K562 (cell line): Measurements from ENCODE around the gene FGF21. TPM values are rescaled to one million over a fixed set of nuclear protein-coding genes. Genes with fewer than 3 reads are reported as not detected.

Source experiments
- ATAC-seq: fragments of 200-7000 bp; cut with Tn5 transposase; 3 replicates; pipeline ENCODE4 v1.9.1; 2020; ENCODE audit warnings: moderate library complexity
- BruUV-seq: library from RNA; stranded (reverse); fragments of 400-500 nt; replicated peaks from 2 replicates; lab custom pipeline; 2021; lab: Mats Ljungman, UMichigan
- CTCF ChIA-PET: fragments of 300-600 bp; formaldehyde crosslinking; extraction: SDS; loops from one replicate; lab custom pipeline; 2021; ENCODE audit warnings: low intra/inter-chr PET ratio; lab: Yijun Ruan, JAX
- POLR2A ChIA-PET: fragments of 300-600, 350-650 bp; sonication (Branson Sonifier 250); formaldehyde crosslinking; extraction: SDS; loops from one replicate; lab custom pipeline; 2021; ENCODE audit warnings: antibody characterized with exemption, inconsistent platforms; lab: Yijun Ruan, JAX
- DNase-seq, 4 experiments: peaks; one replicate each; pipeline versions ENCODE4 v3.0.0 to v3.0.0-alpha.2; 2011 to 2018; ENCODE audit warnings: low spot score in 3 of 4, mixed read lengths in 3 of 4; ENCODE audit errors: extremely low read depth in 1 of 4
- FAIRE-seq: peaks from 2 replicates; lab custom pipeline; 2011; peaks lifted over from hg19 to GRCh38; lab: Jason Lieb, UNC
- H2AFZ ChIP-seq: 2 replicates; pipeline ENCODE4 v1.6.0; 2011; ENCODE audit warnings: low read depth, low read length, control low read depth, inconsistent platforms
- H3K27ac ChIP-seq: fragments of 200-600 bp; 3 replicates; pipeline ENCODE4 v1.8.0; 2011; ENCODE audit warnings: low read depth, mild to moderate bottlenecking, control low read depth, inconsistent platforms, low read length, moderate library complexity, mixed read lengths; ENCODE audit errors: extremely low read depth
- H3K27me3 ChIP-seq, 2 experiments: fragments of 300-600 bp in 1 of 2; 2 replicates in 1 of 2; 3 replicates in 1 of 2; pipeline versions ENCODE4 v1.6.0 to v1.8.0; 2011; ENCODE audit warnings: inconsistent platforms in 2 of 2, low read length in 2 of 2, mild to moderate bottlenecking in 1 of 2, mixed read lengths in 1 of 2, moderate library complexity in 1 of 2; ENCODE audit not compliant: control insufficient read depth in 2 of 2, insufficient read depth in 2 of 2
- H3K36me3 ChIP-seq: fragments of 300-600 bp; 3 replicates; pipeline ENCODE4 v1.8.0; 2011; ENCODE audit warnings: mild to moderate bottlenecking, low read length, inconsistent platforms; ENCODE audit not compliant: control insufficient read depth, insufficient read depth
- H3K4me1 ChIP-seq, 2 experiments: fragments of 200-600 bp in 1 of 2; replicated peaks in 1 of 2; 2 replicates in 1 of 2; 3 replicates in 1 of 2; pipeline versions ENCODE4 v1.5.1 to v1.8.0; 2011; ENCODE audit warnings: inconsistent platforms in 2 of 2, low read length in 2 of 2, mild to moderate bottlenecking in 1 of 2, mixed read lengths in 1 of 2, moderate library complexity in 1 of 2; ENCODE audit not compliant: control insufficient read depth in 2 of 2, insufficient read depth in 2 of 2
- H3K4me2 ChIP-seq: 2 replicates; pipeline ENCODE4 v1.6.1; 2011; ENCODE audit warnings: low read length, control low read depth, inconsistent platforms, mixed read lengths; ENCODE audit not compliant: insufficient read depth
- H3K4me3 ChIP-seq: fragments of 200-600 bp; sonication (generic), shearing (Covaris generic); 2 replicates; pipeline ENCODE4 v1.5.1; 2016; ENCODE audit warnings: control low read depth, inconsistent platforms
- H3K79me2 ChIP-seq: fragments of 200-600 bp; 3 replicates; pipeline ENCODE4 v1.8.0; 2011; ENCODE audit warnings: low read length, inconsistent platforms; ENCODE audit not compliant: control insufficient read depth, insufficient read depth
- H3K9ac ChIP-seq, 2 experiments: 2 replicates each; pipeline versions ENCODE4 v1.6.0 to v1.6.1; 2011; ENCODE audit warnings: low read depth in 2 of 2, low read length in 2 of 2, control low read depth in 1 of 2, inconsistent platforms in 1 of 2, mild to moderate bottlenecking in 1 of 2, mixed read lengths in 1 of 2; ENCODE audit not compliant: insufficient read depth in 1 of 2
- H3K9me1 ChIP-seq: one replicate; pipeline ENCODE4 v1.6.0; 2011; ENCODE audit warnings: inconsistent platforms, mild to moderate bottlenecking, low read length, moderate library complexity; ENCODE audit not compliant: control insufficient read depth, insufficient read depth
- H3K9me3 ChIP-seq: replicated peaks from 2 replicates; pipeline ENCODE4 v1.5.1; 2011; ENCODE audit warnings: low read depth, low read length, inconsistent platforms; ENCODE audit not compliant: control insufficient read depth, insufficient read depth
- H4K20me1 ChIP-seq: replicated peaks from 2 replicates; pipeline ENCODE4 v1.6.1; 2011; ENCODE audit warnings: low read length, inconsistent platforms, mixed read lengths; ENCODE audit not compliant: control insufficient read depth, insufficient read depth
- RBFOX2 ChIP-seq: fragments of 200-400 bp; formaldehyde crosslinking; IDR thresholded peaks from 2 replicates; pipeline ENCODE4 v1.6.1; 2017; ENCODE audit warnings: low read depth, mild to moderate bottlenecking, low read length, moderate library complexity
- ZBTB33 ChIP-seq: sonication (generic); formaldehyde crosslinking; IDR thresholded peaks from 2 replicates; pipeline ENCODE4 v1.8.1; 2023; ENCODE audit warnings: mild to moderate bottlenecking, missing genetic modification reagents
- ZNF384 ChIP-seq: IDR thresholded peaks from 2 replicates; pipeline ENCODE4 v1.6.1; 2012; ENCODE audit warnings: low read depth, low read length, improper control_type of control experiment
- WGBS: fragments of 100-300 bp; shearing (Covaris generic); methylation state at CpG from one replicate; pipeline ENCODE4 v1.1.6; 2016; ENCODE audit warnings: low coverage, mixed read lengths; ENCODE audit not compliant: insufficient coverage; ENCODE audit errors: missing lambda C conversion rate; 5-methylcytosine and 5-hydroxymethylcytosine counted together
- in situ Hi-C: fragments of 300-500 bp; cut with MboI; formaldehyde crosslinking; loops from 4 replicates; pipeline ENCODE4 v1.15.0; 2018; ENCODE audit warnings: inconsistent platforms, mixed read lengths
- intact Hi-C: fragments of 100-400 bp; cut with micrococcal nuclease; formaldehyde crosslinking; loops from 2 replicates; pipeline ENCODE4 v1.14.2; 2022
- polyA plus RNA-seq, 8 experiments: library from polyadenylated mRNA; depleted of rRNA in 4 of 8; stranded (reverse) in 5 of 8; unstranded in 3 of 8; fragments of >200 nt; fragmentation: Nextera tagmentation in 2 of 8; fragmentation: Illumina TruSeq in 1 of 8; extraction: Ambion mirVana in 2 of 8; extraction: Trizol in 1 of 8; gene quantifications; 2 replicates each; pipeline versions ENCODE4 v1.2.1 to v1.2.3, GENCODE V29; 2011 to 2014; ENCODE audit warnings: inconsistent platforms in 1 of 8, missing spikeins in 1 of 8
- total RNA-seq, 7 experiments: library from RNA; depleted of rRNA in 6 of 7; stranded (reverse); fragments of >200 nt in 6 of 7; fragmentation: Illumina TruSeq in 2 of 7; extraction: Trizol in 2 of 7; gene quantifications; 2 replicates each; pipeline versions ENCODE4 v1.2.1 to v1.2.3, GENCODE V29; 2011 to 2021; ENCODE audit warnings: low replicate concordance in 1 of 7

FGF21 gene
- total and polyA plus RNA-seq, 9 of the 15 experiments (the other 6 are each of a cell fraction or from before 2014, with no cell fraction given) = 0.04 to 0.77 (median 0.09) TPM; not detected in 6

DNA sequence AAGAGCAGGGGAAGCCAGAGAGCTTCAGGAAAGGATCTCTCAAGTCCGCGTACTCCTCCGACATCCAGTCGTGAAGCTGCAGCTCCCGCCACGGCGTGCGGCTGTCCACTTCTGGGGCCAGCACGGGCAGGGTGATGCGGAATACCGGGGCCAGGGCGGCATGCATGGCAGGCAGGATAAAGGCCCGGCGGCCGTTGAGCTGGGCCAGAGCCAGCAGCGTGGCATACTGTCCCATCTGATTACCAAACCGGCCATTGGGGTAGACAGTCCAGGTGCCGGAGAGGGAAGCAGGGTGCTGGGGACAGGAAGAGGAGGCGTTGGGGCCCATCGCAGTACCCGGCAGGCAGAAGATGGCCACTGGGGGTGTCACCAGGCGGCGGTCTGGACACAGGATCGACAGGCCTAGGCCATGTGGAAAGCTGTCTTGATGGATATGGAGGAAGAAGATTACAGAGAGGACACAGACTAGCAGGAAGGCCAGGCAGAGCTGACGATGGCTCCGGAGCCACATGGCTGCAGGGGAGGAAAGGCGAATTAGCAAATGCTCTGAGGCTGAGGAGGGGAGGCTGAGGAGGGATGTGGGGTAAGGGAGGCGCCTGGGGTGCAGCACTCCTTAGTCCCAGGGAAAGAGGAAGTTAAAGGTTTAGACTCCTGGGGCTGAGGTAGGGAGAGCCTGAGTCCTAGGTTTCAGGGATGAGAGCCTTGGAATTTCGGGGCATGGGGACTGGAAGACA, 4.4 kb upstream of the FGF21 start:
- no peak for FAIRE-seq
- Histone ChIP-seq H2AFZ (no peak overlapping the region; the same call in 1 of the 2 replicates), H3K4me1 (peaks cover 48 to 75% of the 10 kb centered on the region in 2 experiments), H3K9me1 (no peaks in the 10 kb centered on the region), H3K9me3 (no peaks in the 10 kb centered on the region), H4K20me1 (no peaks in the 10 kb centered on the region), H3K27ac (no peak overlapping the region; the same call in 2 of the 3 replicates), H3K4me3 (no peak overlapping the region), H3K27me3 (no peaks in the 10 kb centered on the region), H3K36me3 (peaks cover 22% of the 10 kb centered on the region; the same call in 1 of the 3 replicates), H3K79me2 (peaks cover 41% of the 10 kb centered on the region), H3K9ac (peak overlapping the region in 1 of 2 experiments; percentile 49; a peak in 2 of 4 replicates), H3K4me2 (peak overlapping the region; percentile 40)
- ChIA-PET CTCF (no interaction called here), POLR2A (interaction anchor here (0.7 kb wide), 1 partner anchor 30 kb away, joined by 3 read pairs; no protein-coding TSS in a partner anchor)
- intact Hi-C loops (no loop called here), in situ Hi-C loops (no loop called here)
- no TSS peak for BruUV-seq
- ATAC-seq = no peak
- no peak for DNase-seq
- peak; percentile 51 for TF ChIP-seq RBFOX2
- no peak for TF ChIP-seq ZNF384
- peak; percentile 69 for TF ChIP-seq ZBTB33 (CRISPR knock-in tag)
- 87% methylated on average over 26 of the region's 29 CpGs for WGBS
